BLaER1 (cell line): ENCODE measurements around the gene RETSAT.
"Not testable (repeated sequence)": the region's sequence is repeated elsewhere in the genome, so short reads cannot be mapped to it uniquely, and the experiment has no call there.

ENCODE experiments used
- H3K27ac ChIP-seq: shearing (Covaris generic); formaldehyde crosslinking; 2 replicates; pipeline ENCODE4 v1.8.1; 2022
- H3K27me3 ChIP-seq: shearing (Covaris generic); formaldehyde crosslinking; 2 replicates; pipeline ENCODE4 v1.8.1; 2022
- H3K36me3 ChIP-seq: shearing (Covaris generic); formaldehyde crosslinking; 2 replicates; pipeline ENCODE4 v1.8.1; 2022
- H3K4me1 ChIP-seq: shearing (Covaris generic); formaldehyde crosslinking; 2 replicates; pipeline ENCODE4 v1.8.1; 2022
- H3K4me2 ChIP-seq: shearing (Covaris generic); formaldehyde crosslinking; 2 replicates; pipeline ENCODE4 v1.8.1; 2022
- H3K4me3 ChIP-seq: shearing (Covaris generic); formaldehyde crosslinking; 2 replicates; pipeline ENCODE4 v1.8.1; 2022
- H3K9ac ChIP-seq: shearing (Covaris generic); formaldehyde crosslinking; 2 replicates; pipeline ENCODE4 v1.8.1; 2022
- H3K9me3 ChIP-seq: shearing (Covaris generic); formaldehyde crosslinking; 2 replicates; pipeline ENCODE4 v1.8.1; 2022
- H4K20me1 ChIP-seq: shearing (Covaris generic); formaldehyde crosslinking; 2 replicates; pipeline ENCODE4 v1.8.1; 2022
- Cebpa-rat ChIP-seq: shearing (Covaris generic); IDR thresholded peaks from 2 replicates; pipeline ENCODE4 v1.8.1; 2022

Gene RETSAT

DNA sequence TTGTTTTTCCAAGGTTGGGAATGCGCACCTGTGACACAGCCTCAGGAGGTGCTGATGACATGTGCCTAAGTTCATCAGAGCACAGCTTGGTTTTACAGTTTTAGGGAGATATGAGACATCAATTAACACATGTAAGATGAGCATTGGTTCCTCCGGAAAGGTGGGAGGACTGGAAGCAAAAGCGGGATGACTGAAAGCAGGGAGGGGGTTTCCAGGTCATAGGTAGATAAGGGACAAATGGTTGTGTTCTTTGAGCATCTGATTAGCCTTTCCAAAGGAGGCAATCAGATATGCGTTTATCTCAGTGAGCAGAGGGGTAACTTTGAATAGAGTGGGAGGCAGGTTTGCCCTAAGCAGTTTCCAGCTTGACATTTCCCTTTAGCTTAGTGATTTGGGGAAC is 29.5 kb upstream of the RETSAT start:
- peaks cover 87% of the 10 kb centered on the region for H3K36me3 ChIP-seq
- TF ChIP-seq Cebpa-rat: no peak
- H3K9ac ChIP-seq: no peak overlapping the region

DNA sequence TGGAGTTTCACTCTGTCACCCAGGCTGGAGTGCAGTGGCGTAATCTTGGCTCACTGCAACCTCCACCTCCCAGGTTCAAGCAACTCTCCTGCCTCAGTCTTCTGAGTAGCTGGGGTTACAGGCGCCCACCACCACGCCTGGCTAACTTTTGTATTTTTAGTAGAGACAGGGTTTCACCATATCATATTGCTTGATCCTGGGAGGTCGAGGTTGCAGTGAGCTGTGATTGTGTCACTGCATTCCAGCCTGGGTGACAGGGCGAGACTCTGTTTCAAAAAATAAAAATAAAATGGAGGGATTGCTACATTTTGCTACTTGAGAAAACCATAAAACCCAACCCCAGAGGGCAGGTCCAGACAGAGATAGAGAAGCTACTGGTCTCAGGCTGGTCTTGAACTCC is 28.8 kb upstream of the RETSAT start:
- not testable (repeated sequence) for H3K27me3 ChIP-seq, H3K9ac ChIP-seq, H3K4me3 ChIP-seq, H3K4me1 ChIP-seq, H3K4me2 ChIP-seq, H4K20me1 ChIP-seq, H3K27ac ChIP-seq
- H3K36me3 ChIP-seq: peaks cover 87% of the 10 kb centered on the region
- H3K9me3 ChIP-seq: peaks cover 20% of the 10 kb centered on the region

More for the DNA sequence above, 29.5 kb upstream of the RETSAT start:
- Histone ChIP-seq H4K20me1 (no peaks in the 10 kb centered on the region), H3K27ac (no peak overlapping the region), H3K4me2 (no peak overlapping the region), H3K4me1 (no peaks in the 10 kb centered on the region), H3K27me3 (no peaks in the 10 kb centered on the region), H3K9me3 (peaks cover 20% of the 10 kb centered on the region), H3K4me3 (no peak overlapping the region)

GRCh38 chr2:85380048-85380447 is 25.7 kb upstream of the RETSAT start:
- peaks cover 79% of the 10 kb centered on the region for H3K36me3 ChIP-seq
- H3K9me3 ChIP-seq: peaks cover 20% of the 10 kb centered on the region
- no peak overlapping the region for H3K27ac ChIP-seq
- no peak overlapping the region for H3K4me3 ChIP-seq
- no peaks in the 10 kb centered on the region for H4K20me1 ChIP-seq
- TF ChIP-seq Cebpa-rat: no peak
- H3K27me3 ChIP-seq: no peaks in the 10 kb centered on the region
- H3K4me2 ChIP-seq: no peak overlapping the region
- H3K4me1 ChIP-seq: no peaks in the 10 kb centered on the region
- H3K9ac ChIP-seq: no peak overlapping the region

GRCh38 chr2:85378257-85378656 is 23.9 kb upstream of the RETSAT start:
- H3K9ac ChIP-seq: no peak overlapping the region
- H3K27ac ChIP-seq: no peak overlapping the region
- peaks cover 62% of the 10 kb centered on the region for H3K36me3 ChIP-seq
- H3K4me1 ChIP-seq: no peaks in the 10 kb centered on the region
- H4K20me1 ChIP-seq: no peaks in the 10 kb centered on the region
- no peak overlapping the region for H3K4me3 ChIP-seq
- H3K4me2 ChIP-seq: no peak overlapping the region
- TF ChIP-seq Cebpa-rat: no peak
- peaks cover 20% of the 10 kb centered on the region for H3K9me3 ChIP-seq
- no peaks in the 10 kb centered on the region for H3K27me3 ChIP-seq

GRCh38 chr2:85377083-85377482 is 22.8 kb upstream of the RETSAT start:
- Histone ChIP-seq H3K27me3 (no peaks in the 10 kb centered on the region), H3K27ac (no peak overlapping the region), H3K9ac (no peak overlapping the region), H3K4me1 (no peaks in the 10 kb centered on the region), H4K20me1 (no peaks in the 10 kb centered on the region), H3K36me3 (peaks cover 56% of the 10 kb centered on the region), H3K4me3 (no peak overlapping the region), H3K9me3 (peaks cover 20% of the 10 kb centered on the region), H3K4me2 (no peak overlapping the region)
- TF ChIP-seq Cebpa-rat: no peak

DNA sequence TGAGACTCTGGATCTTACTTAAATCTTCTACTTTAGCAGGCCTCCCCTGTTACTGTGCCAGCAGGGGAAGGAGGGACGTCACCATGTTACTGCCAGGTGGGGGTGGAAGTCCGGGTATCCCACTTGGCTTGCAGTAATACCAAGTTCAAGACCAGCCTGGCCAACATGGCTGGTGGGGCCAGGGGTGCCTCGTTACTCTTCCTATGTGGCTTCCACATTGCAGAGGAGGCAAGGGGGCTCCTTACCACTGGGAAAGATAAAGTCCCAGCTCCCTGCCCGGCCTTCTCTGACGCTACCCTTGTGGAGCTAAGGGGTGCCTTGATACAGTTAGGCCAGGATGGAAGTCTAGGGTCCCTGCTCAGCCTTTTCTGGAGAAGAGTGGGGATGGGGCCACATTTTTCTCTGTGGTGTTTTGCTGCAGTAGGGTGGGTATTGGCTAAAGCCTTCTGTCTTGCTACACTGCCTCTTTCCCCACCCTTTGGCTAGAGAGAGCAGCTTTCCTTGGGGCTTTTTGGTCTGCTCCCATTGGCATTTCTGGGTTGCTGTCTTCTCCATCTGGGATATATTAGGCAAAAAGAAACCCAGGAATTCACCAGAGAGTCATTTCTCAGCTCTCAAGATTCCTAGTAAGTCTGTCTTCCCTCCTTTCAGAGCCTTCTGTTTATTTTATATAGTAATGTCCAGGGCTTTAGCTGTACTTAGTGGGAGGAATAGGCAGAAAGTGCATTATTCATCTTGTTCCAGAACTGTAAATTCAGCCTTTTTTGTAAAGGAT is 22.1 kb upstream of the RETSAT start:
- no peak overlapping the region for H3K9ac ChIP-seq
- H3K27me3 ChIP-seq: no peaks in the 10 kb centered on the region
- H3K9me3 ChIP-seq: peaks cover 20% of the 10 kb centered on the region
- peaks cover 53% of the 10 kb centered on the region for H3K36me3 ChIP-seq
- no peak overlapping the region for H3K4me3 ChIP-seq
- no peaks in the 10 kb centered on the region for H4K20me1 ChIP-seq
- no peak for TF ChIP-seq Cebpa-rat
- no peak overlapping the region for H3K4me2 ChIP-seq
- no peaks in the 10 kb centered on the region for H3K4me1 ChIP-seq
- H3K27ac ChIP-seq: no peak overlapping the region

DNA sequence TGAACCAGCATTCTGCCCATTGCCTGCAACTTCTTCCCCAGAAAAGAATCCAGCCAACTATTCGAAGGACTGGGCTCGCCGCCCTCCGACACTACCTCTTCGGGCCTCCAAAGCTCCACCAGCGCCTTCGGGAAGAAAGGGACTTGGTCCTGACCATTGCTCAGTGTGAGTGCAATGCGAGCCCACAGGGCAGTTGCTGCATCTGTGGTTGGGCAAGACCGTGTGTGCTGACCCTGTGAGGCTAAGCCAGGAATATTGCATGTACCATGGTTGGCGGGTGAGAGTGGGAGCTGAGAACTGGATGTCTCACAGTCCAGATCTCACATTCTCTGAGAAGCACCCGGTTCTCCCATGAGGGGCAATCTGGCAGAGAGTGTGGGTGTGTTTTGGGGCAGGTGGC is 16.7 kb upstream of the RETSAT start:
- no peak for TF ChIP-seq Cebpa-rat
- Histone ChIP-seq H3K9me3 (no peaks in the 10 kb centered on the region), H3K4me2 (no peak overlapping the region), H3K36me3 (peaks cover 14% of the 10 kb centered on the region; the same call in 1 of the 2 replicates), H3K27ac (no peak overlapping the region), H3K4me3 (no peak overlapping the region), H3K27me3 (no peaks in the 10 kb centered on the region), H4K20me1 (no peaks in the 10 kb centered on the region), H3K4me1 (peaks cover 13% of the 10 kb centered on the region), H3K9ac (no peak overlapping the region)

- no peaks in the 10 kb centered on the region for H3K9me3 ChIP-seq
- H3K9ac ChIP-seq: no peak overlapping the region
- H3K36me3 ChIP-seq: peaks cover 14% of the 10 kb centered on the region; the same call in 1 of the 2 replicates
- no peaks in the 10 kb centered on the region for H3K27me3 ChIP-seq
- TF ChIP-seq Cebpa-rat: no peak
- H3K27ac ChIP-seq: no peak overlapping the region
- no peaks in the 10 kb centered on the region for H4K20me1 ChIP-seq
- no peak overlapping the region for H3K4me2 ChIP-seq
- H3K4me1 ChIP-seq: peaks cover 13% of the 10 kb centered on the region
- no peak overlapping the region for H3K4me3 ChIP-seq
Observed at GRCh38 chr2:85369500-85369899, 15.2 kb upstream of the RETSAT start.

DNA sequence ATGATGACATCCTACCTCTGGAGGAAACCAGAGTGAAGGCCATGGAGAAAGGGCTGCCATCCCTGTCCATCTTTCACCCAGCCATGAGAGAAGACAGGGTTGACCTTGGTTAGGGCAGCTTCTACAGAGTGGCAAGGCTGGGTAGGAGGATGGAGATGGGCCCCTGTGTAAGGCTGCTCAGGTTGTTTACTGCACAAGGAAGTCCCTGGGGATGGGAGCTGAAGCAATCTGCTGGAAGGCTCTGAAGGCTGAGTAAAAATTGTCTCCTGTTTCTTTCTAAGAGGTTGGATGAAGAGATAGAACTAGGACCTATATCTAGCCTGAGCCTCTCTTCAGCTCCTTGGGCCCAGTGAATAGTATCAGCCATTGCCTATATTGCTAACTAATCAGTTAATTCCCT is 14.6 kb upstream of the RETSAT start:
- no peak overlapping the region for H3K9ac ChIP-seq
- H3K9me3 ChIP-seq: no peaks in the 10 kb centered on the region
- TF ChIP-seq Cebpa-rat: no peak
- H3K27ac ChIP-seq: no peak overlapping the region
- no peak overlapping the region for H3K4me2 ChIP-seq
- H3K4me1 ChIP-seq: peaks cover 13% of the 10 kb centered on the region
- H4K20me1 ChIP-seq: no peaks in the 10 kb centered on the region
- H3K27me3 ChIP-seq: no peaks in the 10 kb centered on the region
- peaks cover 14% of the 10 kb centered on the region; the same call in 1 of the 2 replicates for H3K36me3 ChIP-seq
- H3K4me3 ChIP-seq: no peak overlapping the region

DNA sequence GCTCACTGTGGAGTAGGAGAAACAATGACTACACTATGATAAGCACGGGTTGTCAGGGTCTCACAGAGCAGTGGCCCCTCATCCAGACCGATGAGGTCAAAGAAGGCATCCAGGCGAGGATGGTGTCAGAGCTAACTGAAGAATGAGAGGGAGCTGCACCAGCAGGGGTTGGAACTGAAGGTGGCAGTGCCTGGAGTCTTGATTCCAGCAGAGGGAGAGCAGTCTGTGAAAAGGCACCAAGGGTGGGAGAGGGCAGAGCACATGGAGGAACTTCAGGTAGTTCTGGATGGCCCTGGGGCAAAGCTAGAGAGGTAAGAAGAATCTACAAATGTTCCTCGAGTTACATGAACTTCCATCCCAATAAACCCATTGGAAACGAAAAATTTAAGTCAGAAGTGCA is 12.9 kb upstream of the RETSAT start:
- no peak overlapping the region for H3K9ac ChIP-seq
- H3K27ac ChIP-seq: no peak overlapping the region
- H3K9me3 ChIP-seq: no peaks in the 10 kb centered on the region
- H4K20me1 ChIP-seq: no peaks in the 10 kb centered on the region
- peaks cover 13% of the 10 kb centered on the region for H3K4me1 ChIP-seq
- no peak overlapping the region for H3K4me3 ChIP-seq
- H3K4me2 ChIP-seq: no peak overlapping the region; the same call in 1 of the 2 replicates
- no peak for TF ChIP-seq Cebpa-rat
- peaks cover 29% of the 10 kb centered on the region for H3K36me3 ChIP-seq
- no peaks in the 10 kb centered on the region for H3K27me3 ChIP-seq

DNA sequence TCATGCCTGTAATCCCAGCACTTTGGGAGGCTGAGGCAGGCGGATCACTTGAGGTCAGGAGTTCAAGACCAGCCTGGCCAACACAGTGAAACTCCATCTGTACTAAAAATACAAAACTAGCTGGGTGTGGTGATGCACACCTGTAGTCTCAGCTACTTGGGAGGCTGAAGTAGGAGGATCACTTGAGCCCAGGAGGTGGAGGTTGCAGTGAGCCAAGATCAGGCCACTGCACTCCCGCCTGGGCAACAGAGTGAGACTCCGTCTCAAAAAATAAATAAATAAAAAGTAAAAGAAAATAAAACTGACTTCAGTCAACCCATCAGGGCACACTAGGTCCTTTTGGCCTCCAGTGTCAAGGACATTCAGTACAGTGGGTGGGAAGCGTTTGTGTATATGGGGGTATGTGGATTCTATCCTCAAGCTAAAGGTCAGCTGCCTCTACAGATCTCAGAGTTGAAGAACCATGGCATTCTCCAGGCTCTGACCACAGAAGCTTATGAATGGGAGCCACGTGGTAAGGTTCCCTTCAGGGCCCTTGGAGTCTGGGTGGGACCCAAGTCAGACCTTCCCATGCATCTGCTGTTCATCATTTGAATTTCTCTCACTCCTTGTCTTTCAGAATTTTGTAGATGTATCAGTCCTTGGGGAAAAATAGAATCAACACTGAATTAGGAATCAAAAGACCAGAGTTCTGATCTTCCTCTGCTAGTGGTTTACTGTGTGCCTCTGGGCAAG is 8.5 kb upstream of the RETSAT start:
- H4K20me1 ChIP-seq, H3K9me3 ChIP-seq, H3K9ac ChIP-seq, H3K4me2 ChIP-seq, H3K27me3 ChIP-seq, H3K4me3 ChIP-seq, H3K27ac ChIP-seq: not testable (repeated sequence)
- Histone ChIP-seq H3K36me3 (peaks cover 46% of the 10 kb centered on the region), H3K4me1 (peaks cover 18% of the 10 kb centered on the region)
